Measurements from ENCODE around the gene CLIC4.
"Not testable (repeated sequence)": the region's sequence is repeated elsewhere in the genome, so short reads cannot be mapped to it uniquely, and the experiment has no call there.

CLIC4 gene

DNA sequence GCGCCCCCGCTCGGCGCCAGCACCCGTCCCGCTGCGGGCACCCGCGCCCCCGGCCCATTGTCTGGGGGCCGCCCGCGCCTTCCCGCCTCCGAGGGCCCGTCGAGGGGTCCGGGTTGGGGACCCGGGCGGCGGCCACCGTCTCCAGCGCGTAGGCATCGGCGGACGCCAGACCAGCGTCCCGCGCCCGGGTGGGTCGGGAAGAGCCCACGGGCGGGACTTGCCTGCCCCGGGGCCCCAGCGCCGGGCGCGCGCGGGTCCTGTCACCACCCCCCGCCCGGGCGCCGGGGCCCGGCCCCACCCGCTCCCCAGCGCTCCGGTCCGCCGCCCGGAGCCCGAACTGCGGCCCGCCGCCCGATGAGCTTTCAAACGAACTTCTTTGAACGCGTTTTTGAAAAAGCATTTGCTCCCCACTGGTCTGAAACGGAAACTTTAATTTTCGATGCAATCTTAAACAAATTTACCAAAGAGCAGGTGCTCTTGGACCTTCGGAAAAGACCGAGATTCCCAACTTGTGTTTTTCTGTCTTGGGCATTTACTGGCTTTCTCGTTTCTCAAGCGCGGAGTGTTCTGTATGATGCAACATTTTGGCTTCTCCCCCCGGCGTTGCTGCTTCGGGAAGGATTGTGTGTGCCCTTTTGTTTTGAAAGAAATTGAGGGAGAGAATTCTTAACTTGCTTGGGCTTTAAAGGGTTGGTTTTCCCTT, 615 bp downstream of the CLIC4 start:
- no peak for DNase-seq (ENCODE audit: low read depth in 1 of 2, low spot score in 1 of 2)

GRCh38 chr1:24748191-24749121, 3.2 kb downstream of the CLIC4 start:
- no peak for DNase-seq (ENCODE audit: low read depth in 1 of 2, low spot score in 1 of 2)

DNA sequence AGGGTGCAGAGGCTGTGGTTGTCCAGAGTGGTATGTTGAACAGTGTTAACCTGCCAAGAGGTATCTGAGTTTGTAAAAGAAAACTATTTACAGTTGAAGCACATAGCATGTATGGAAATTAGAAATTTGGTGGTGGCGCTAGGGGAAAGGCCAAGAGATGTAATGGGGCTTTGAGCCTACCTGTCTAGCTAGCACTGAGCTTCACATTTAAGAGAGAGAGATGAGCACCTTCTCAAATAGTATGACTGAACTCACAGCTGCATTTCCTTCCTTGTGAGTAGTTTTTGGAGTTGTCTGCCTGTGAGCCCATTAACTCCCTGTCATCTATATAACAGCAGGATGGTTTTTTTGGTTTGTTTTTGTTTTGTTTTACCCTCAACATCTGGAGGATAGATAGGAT, 4.0 kb downstream of the CLIC4 start:
- no peak for DNase-seq (ENCODE audit: low read depth in 1 of 2, low spot score in 1 of 2)

DNA sequence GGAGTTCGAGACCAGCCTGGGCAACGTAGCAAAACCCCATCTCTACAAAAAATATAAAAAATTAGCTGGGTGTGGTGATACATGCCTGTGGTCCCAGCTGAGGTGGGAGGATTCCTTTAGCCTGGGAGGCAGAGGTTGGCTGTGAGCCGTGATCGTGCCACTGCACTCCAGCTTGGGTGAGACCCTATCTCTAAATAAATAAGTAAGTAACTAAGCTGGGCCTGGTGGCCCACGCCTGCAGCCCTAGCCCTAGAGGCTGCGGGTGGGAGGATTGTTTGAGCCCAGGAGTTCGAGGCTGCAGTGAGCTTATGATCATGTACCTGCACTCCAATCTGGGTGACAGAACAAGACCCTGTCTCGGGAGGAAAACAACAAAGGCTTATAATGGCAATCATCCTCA, 4.6 kb downstream of the CLIC4 start:
- DNase-seq (ENCODE audit: low read depth in 1 of 2, low spot score in 1 of 2), result no peak

- no peak for DNase-seq (ENCODE audit: low read depth in 1 of 2, low spot score in 1 of 2)
These were observed 6.6 kb downstream of the CLIC4 start for GRCh38 chr1:24751833-24752232.

DNA sequence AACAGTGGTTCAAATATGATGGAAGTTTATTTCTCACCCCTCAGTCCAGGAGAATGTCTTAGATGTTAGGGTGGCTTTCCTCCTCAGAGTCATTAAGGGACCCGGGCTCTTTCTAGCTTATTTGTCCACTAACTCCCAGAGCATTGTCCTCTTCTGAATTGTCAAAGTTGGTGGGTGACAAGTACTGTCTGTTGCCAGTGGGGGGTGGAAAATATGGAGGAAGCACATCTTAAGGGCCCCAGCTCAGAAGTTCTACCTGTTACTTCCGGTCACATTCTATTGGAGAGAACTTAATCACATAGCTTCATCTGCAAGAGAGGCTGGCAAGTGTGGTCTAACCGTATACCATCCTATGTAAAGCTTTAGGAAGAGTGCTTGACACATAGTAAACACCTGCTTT, 7.1 kb downstream of the CLIC4 start:
- no peak for DNase-seq (ENCODE audit: low read depth in 1 of 2, low spot score in 1 of 2)

GRCh38 chr1:24754229-24754628, 9.0 kb downstream of the CLIC4 start:
- no peak for DNase-seq (ENCODE audit: low read depth in 1 of 2, low spot score in 1 of 2)

DNA sequence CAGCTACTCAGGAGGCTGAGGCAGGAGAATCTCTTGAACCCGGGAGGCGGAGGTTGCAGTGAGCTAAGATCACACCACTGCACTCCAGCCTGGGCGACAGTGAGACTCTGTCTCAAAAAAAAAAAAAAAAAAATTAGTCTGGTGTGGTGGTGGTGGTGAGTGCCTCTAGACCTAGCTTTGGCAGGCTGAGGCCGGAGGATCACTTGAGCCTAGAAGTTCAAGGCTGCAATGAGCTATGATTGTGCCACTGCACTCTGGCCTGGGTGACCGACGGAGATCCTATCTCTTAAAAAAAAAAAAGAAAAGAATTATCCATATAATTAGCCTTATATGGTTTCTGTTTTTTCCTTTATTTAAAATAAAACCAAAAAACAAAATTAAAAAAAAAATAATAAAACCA, 10.1 kb downstream of the CLIC4 start:
- not testable (repeated sequence) for DNase-seq (ENCODE audit: low read depth in 1 of 2, low spot score in 1 of 2)

- DNase-seq (ENCODE audit: low read depth in 1 of 2, low spot score in 1 of 2), result no peak
These were observed 11.1 kb downstream of the CLIC4 start for GRCh38 chr1:24756395-24756794.

DNA sequence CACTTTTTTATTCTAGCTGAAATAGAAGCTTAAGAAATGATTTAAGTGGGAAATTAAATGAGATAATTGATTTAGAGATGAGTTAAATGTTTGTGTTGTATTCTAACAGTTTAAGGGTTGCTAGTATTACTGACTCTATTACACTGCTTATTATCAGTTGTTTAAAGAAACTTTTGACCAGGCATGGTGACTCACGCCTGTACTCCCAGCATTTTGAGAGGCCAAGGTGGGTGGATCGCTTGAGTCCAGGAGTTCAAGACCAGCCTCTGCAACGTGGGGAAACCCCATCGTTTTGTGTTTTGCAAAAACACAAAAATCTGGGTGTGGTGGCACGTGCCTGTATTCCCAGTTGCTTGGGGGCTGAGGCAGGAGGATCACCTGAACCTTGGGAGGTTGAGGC, 14.2 kb downstream of the CLIC4 start:
- no peak for DNase-seq (ENCODE audit: low read depth in 1 of 2, low spot score in 1 of 2)

GRCh38 chr1:24761582-24761981, 16.3 kb downstream of the CLIC4 start:
- no peak for DNase-seq (ENCODE audit: low read depth in 1 of 2, low spot score in 1 of 2)

GRCh38 chr1:24762133-24762676, 17.0 kb downstream of the CLIC4 start:
- DNase-seq (ENCODE audit: low read depth in 1 of 2, low spot score in 1 of 2), result no peak

- no peak for DNase-seq (ENCODE audit: low read depth in 1 of 2, low spot score in 1 of 2)
These were observed 18.4 kb downstream of the CLIC4 start for GRCh38 chr1:24763671-24764070.

DNA sequence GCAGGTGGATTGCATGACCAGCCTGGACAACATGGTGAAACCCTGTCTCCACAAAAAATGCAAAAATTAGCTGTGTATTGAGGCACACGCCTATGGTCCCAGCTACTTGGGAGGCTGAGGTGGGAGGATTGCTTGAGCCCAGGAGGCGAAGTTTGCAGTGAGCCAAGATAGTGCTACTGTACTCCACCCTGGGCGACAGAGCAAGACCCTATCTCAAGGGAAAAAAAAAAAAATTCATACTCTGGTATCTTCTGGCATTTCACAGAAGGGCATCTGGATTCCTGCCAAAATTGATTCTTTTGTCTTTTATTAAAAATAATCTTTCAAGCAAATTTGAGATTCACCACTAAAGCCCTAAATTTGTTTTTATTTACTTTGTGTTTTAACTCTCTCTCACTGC, 19.2 kb downstream of the CLIC4 start:
- no peak for DNase-seq (ENCODE audit: low read depth in 1 of 2, low spot score in 1 of 2)

- no peak for DNase-seq (ENCODE audit: low read depth in 1 of 2, low spot score in 1 of 2)
These were observed 19.6 kb downstream of the CLIC4 start for GRCh38 chr1:24764848-24765247.

GRCh38 chr1:24765308-24765988, 20.2 kb downstream of the CLIC4 start:
- DNase-seq (ENCODE audit: low read depth in 1 of 2, low spot score in 1 of 2), result no peak

DNA sequence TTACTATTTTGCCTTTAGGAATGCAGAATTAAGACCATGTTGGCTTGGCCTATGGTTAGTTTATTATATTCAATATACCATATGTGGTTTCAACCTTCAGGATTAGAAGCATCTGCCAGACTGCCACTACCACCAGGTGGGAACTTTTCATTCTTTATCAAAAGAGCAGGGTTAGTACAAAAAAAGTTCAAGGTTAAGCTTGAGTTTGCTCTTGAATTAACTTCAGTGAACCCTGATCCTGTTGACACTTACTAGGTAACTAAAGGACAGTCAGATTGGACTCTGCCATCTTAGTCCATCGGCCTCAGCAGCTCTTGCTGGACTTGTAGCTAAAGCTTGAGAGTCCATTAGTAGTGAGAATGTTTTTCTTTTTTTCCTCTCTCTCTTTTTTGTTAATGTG, 22.1 kb downstream of the CLIC4 start:
- no peak for DNase-seq (ENCODE audit: low read depth in 1 of 2, low spot score in 1 of 2)

GRCh38 chr1:24768873-24769605, 23.8 kb downstream of the CLIC4 start:
- DNase-seq (ENCODE audit: low read depth in 1 of 2, low spot score in 1 of 2), result no peak

- DNase-seq (ENCODE audit: low read depth in 1 of 2, low spot score in 1 of 2), result no peak
These were observed 24.7 kb downstream of the CLIC4 start for GRCh38 chr1:24769656-24770651.

GRCh38 chr1:24770881-24771280, 25.6 kb downstream of the CLIC4 start:
- no peak for DNase-seq (ENCODE audit: low read depth in 1 of 2, low spot score in 1 of 2)
